Body of pancreas (tissue), 4 donors: Measurements from ENCODE around the gene KLHL6. TPM values are rescaled to one million over a fixed set of nuclear protein-coding genes. Genes with fewer than 3 reads are reported as not detected.
"Not testable (repeated sequence)": the region's sequence is repeated elsewhere in the genome, so short reads cannot be mapped to it uniquely, and the experiment has no call there.

ENCODE experiments used
- ATAC-seq: fragments of 150-250 bp; one replicate; pipeline ENCODE4 v1.9.1; 2016
- DNase-seq, 4 donors: peaks; one replicate each; pipeline ENCODE4 v3.0.0-alpha.2; 2019
- H3K27ac ChIP-seq, 4 donors: fragments of 200-600 bp; sonication (generic); 1 replicate in 3 of 4; 2 replicates in 1 of 4; pipeline versions ENCODE4 v1.5.1 to v1.6.1; 2016 to 2019; ENCODE audit warnings: mild to moderate bottlenecking in 1 of 4, mixed read lengths in 1 of 4, moderate library complexity in 1 of 4
- H3K27me3 ChIP-seq, 2 donors: fragments of 200-600 bp; sonication (generic); one replicate each; pipeline ENCODE4 v1.6.0; 2016; ENCODE audit warnings: mild to moderate bottlenecking in 1 of 2
- H3K36me3 ChIP-seq, 2 donors: fragments of 200-600 bp; sonication (generic); replicated peaks in 1 of 2; 2 replicates each; pipeline ENCODE4 v1.5.1; 2016; ENCODE audit warnings: low read depth in 2 of 2; ENCODE audit not compliant: insufficient read depth in 1 of 2
- H3K4me1 ChIP-seq: fragments of 200-600 bp; sonication (generic); one replicate; pipeline ENCODE4 v1.6.0; 2016
- H3K4me3 ChIP-seq, 2 donors: fragments of 200-600 bp; sonication (generic); 1 replicate in 1 of 2; 2 replicates in 1 of 2; pipeline ENCODE4 v1.5.1; 2016 to 2019
- H3K9me3 ChIP-seq, 3 donors: fragments of 200-600 bp; sonication (generic); 1 replicate in 2 of 3; 2 replicates in 1 of 3; pipeline ENCODE4 v1.5.1; 2016
- POLR2A ChIP-seq, 3 donors: fragments of 450-650 bp; IDR thresholded peaks; one replicate each; pipeline ENCODE4 v1.6.1; 2016; ENCODE audit warnings: antibody characterized with exemption in 3 of 3, mild to moderate bottlenecking in 2 of 3
- WGBS, 2 donors: methylation state at CpG; one replicate each; pipeline ENCODE4 v1.1.5; 2017; 5-methylcytosine and 5-hydroxymethylcytosine counted together
- intact Hi-C: fragments of 100-400 bp; cut with DNase I; formaldehyde crosslinking; loops from one replicate; pipeline ENCODE4 v1.15.1; 2023
- total RNA-seq, 2 donors: library from RNA; depleted of rRNA; stranded (reverse); fragments of >200 nt; gene quantifications; one replicate each; pipeline ENCODE4 v1.1.0, GENCODE V29; 2016
- TF ChIP-seq, protein P1 (sequence below), 7 experiments: fragments of 450-650 bp in 4 of 7; fragments of 200-600 bp in 3 of 7; sonication (generic) in 3 of 7; IDR thresholded peaks; one replicate each; pipeline ENCODE4 v1.5.1; 2016 to 2019; ENCODE audit warnings: antibody characterized with exemption in 7 of 7

KLHL6 gene
- total RNA-seq, 2 donors from 2014 or later: 1.6 TPM

DNA sequence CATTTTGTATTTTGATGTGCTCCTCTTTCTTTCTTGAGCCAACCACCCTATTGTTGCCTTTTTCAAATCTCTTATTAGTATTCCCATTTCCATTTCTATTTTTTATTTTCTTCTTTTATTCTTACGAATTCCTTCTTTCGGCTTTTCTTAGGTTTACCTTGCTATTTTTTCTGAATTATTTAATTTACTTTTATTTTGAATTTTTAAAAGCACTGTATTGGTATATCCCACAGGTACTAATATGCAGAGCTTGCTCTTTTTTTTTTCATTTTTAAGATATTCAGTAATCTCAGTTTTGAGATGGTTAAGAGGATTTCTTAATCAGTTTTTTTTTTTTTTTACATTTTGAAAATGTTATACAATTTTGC, 108.7 kb downstream of the KLHL6 start:
- DNase-seq: no peak
- ATAC-seq: no peak
- Histone ChIP-seq H3K4me3 (peak overlapping the region; percentile 53 to 61), H3K36me3 (no peaks in the 10 kb centered on the region), H3K4me1 (peaks cover 20% of the 10 kb centered on the region), H3K9me3 (no peaks in the 10 kb centered on the region), H3K27me3 (no peaks in the 10 kb centered on the region), H3K27ac (peak overlapping the region in 3 of 4 donors; percentile 79 to 81 (median 79))
- 96 to 100% methylated on average over 2 of the region's 2 CpGs for WGBS, 2 donors
- no peak for TF ChIP-seq POLR2A (IDR thresholded peaks at IDR 0.05)
- TF ChIP-seq, protein P1, sequence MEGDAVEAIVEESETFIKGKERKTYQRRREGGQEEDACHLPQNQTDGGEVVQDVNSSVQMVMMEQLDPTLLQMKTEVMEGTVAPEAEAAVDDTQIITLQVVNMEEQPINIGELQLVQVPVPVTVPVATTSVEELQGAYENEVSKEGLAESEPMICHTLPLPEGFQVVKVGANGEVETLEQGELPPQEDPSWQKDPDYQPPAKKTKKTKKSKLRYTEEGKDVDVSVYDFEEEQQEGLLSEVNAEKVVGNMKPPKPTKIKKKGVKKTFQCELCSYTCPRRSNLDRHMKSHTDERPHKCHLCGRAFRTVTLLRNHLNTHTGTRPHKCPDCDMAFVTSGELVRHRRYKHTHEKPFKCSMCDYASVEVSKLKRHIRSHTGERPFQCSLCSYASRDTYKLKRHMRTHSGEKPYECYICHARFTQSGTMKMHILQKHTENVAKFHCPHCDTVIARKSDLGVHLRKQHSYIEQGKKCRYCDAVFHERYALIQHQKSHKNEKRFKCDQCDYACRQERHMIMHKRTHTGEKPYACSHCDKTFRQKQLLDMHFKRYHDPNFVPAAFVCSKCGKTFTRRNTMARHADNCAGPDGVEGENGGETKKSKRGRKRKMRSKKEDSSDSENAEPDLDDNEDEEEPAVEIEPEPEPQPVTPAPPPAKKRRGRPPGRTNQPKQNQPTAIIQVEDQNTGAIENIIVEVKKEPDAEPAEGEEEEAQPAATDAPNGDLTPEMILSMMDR (IDR thresholded peaks at IDR 0.05): no peak
- intact Hi-C loops: no loop called here

DNA sequence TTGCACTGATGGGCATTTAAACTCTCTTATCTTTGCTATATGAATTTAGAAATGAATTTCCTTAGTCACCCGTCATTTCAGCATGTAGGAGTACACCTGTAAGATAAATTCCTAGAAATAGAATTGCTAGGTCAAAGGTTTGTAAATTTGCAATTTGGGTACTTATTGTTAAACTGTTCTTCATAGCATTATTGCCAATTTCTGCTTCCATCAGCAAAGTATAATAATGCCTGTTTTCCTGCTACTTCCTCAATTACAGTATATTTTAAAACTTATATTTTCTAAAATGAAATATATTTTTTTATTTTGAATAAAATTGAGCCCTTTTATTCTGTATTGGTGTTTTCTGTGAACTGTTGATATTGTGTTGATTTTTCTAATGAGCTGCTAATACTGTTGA, 110.8 kb downstream of the KLHL6 start:
- TF ChIP-seq, protein P1 (IDR thresholded peaks at IDR 0.05): no peak
- TF ChIP-seq POLR2A (IDR thresholded peaks at IDR 0.05): no peak
- ATAC-seq (no peak), DNase-seq (no peak)
- Histone ChIP-seq H3K27me3 (no peaks in the 10 kb centered on the region), H3K4me3 (no peak overlapping the region), H3K27ac (no peak overlapping the region), H3K9me3 (no peaks in the 10 kb centered on the region), H3K4me1 (peaks cover 18% of the 10 kb centered on the region), H3K36me3 (no peaks in the 10 kb centered on the region)
- intact Hi-C loops: no loop called here
- WGBS, 2 donors: 86 to 100% methylated on average over 1 of the region's 1 CpG

DNA sequence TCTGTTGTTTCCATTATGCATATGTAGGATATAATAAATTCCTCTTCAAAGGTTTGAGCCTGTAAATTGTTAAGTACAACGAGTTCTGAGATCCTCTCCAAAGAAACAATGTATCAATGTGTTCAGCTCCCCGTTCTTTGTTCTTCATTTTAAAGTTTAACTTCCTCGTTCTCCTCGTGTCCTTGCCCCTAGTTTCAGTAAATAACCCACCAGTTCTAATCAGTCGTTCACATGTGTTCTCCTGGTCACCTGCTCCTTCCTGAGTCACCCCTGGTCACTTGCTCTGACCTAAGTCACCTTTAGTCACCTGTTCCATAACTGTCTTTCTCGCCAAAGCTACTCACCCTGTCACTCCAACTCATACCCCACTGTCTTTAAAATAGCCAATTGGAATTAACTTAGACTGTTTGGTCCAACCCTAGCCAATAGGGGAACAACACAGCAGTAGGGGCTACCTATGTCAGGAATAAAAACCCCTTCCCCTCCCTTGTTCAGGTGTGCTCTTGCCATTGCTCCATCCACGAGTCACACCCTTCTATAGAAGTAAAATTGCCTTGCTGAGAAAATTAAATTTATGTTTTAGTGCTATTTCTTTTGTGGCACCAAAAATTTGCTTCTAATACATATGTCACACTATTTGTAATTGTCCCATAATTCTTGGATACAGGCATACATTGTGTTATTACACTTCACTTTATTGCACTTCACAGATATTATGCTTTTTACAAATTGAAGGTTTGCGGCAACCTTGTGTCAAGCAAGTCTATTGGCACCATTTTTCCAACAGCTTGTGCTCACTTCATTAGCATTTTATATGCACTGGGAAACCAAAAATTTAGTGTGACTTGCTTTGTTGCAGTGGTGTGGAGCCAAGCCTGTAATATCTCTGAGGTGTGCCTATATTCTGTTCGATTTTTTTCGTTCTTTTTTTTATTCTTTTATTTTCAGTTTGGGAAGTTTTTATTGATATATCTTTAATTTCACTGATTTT, 111.8 kb downstream of the KLHL6 start:
- H3K27ac ChIP-seq: no peak overlapping the region

DNA sequence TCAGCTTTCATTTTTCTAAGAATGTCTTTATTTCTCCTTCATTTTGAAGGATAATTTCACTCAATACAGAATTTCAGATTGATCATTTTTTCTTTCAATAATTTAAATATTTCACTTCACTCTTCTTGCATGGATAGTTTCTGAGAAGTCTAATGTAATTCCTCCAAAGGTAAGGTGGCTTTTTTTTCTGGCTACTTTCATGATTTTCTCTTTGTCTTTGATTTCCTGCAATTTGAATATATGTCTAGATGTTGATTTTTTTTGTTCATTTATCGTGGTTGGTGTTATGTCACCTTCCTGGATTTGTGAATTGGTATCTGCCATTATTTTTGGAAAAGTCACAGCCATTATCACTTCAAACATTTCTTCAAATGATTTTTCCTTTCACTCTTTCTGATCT, 112.5 kb downstream of the KLHL6 start:
- Histone ChIP-seq H3K4me3 (no peak overlapping the region), H3K36me3 (no peaks in the 10 kb centered on the region), H3K27me3 (no peaks in the 10 kb centered on the region), H3K27ac (no peak overlapping the region), H3K4me1 (peaks cover 8% of the 10 kb centered on the region), H3K9me3 (no peaks in the 10 kb centered on the region)
- ATAC-seq (no peak), DNase-seq (no peak)
- WGBS, 2 donors: 80 to 82% methylated on average over 1 of the region's 1 CpG
- no peak for TF ChIP-seq POLR2A (IDR thresholded peaks at IDR 0.05)
- TF ChIP-seq, protein P1 (IDR thresholded peaks at IDR 0.05): no peak
- intact Hi-C loops: no loop called here

More for the DNA sequence above, 111.8 kb downstream of the KLHL6 start:
- TF ChIP-seq, protein P1 (IDR thresholded peaks at IDR 0.05): no peak
- TF ChIP-seq POLR2A (IDR thresholded peaks at IDR 0.05): no peak
- no peaks in the 10 kb centered on the region for H3K36me3 ChIP-seq
- intact Hi-C loops: no loop called here
- WGBS, 2 donors: 65 to 74% methylated on average over 10 of the region's 10 CpGs
- DNase-seq (no peak), ATAC-seq (no peak)
- H3K4me3 ChIP-seq: no peak overlapping the region
- H3K4me1 ChIP-seq: peaks cover 13% of the 10 kb centered on the region
- H3K27me3 ChIP-seq: no peaks in the 10 kb centered on the region
- no peaks in the 10 kb centered on the region for H3K9me3 ChIP-seq

DNA sequence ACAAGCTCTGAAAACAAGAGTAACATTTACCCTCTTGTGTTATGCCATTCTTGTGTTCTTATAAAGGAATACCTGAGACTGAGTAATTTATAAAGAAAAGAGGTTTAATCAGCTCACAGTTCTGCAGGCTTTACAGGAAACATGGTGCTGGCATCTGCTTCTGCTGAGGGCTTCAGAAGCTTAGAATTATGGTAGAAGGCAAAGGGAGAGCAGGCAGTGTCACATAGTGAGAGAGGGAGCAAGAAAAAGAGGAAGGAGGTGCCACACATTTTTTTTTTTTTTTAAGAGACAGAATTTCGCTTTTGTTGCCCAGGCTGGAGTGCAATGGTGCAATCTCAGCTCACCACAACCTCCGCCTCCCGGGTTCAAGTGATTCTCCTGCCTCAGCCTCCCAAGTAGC, 115.0 kb downstream of the KLHL6 start:
- H3K4me3 ChIP-seq, intact Hi-C loops, H3K27ac ChIP-seq, ATAC-seq, DNase-seq, H3K4me1 ChIP-seq, H3K9me3 ChIP-seq, H3K27me3 ChIP-seq, H3K36me3 ChIP-seq: not testable (repeated sequence)
- WGBS, 2 donors: 79 to 94% methylated on average over 3 of the region's 3 CpGs
